SK-N-SH treated with all-trans-retinoic acid at 6 μM for 48 hours (cell line): ENCODE results near the gene ESCO1.
"Not testable (repeated sequence)": the region's sequence is repeated elsewhere in the genome, so short reads cannot be mapped to it uniquely, and the experiment has no call there.

ENCODE experiments used
- ATAC-seq: fragments of 200-7000 bp; cut with Tn5 transposase; 3 replicates; pipeline ENCODE4 v1.9.1; 2020; ENCODE audit warnings: mild to moderate bottlenecking, moderate library complexity
- ARNTL ChIP-seq: fragments of 450-650 bp; formaldehyde crosslinking; IDR thresholded peaks from 2 replicates; pipeline ENCODE4 v1.5.0; 2020; ENCODE audit warnings: low read depth, mild to moderate bottlenecking, moderate library complexity, borderline replicate concordance
- BACH2 ChIP-seq: fragments of 250-450 bp; sonication (Bioruptor Pico); IDR thresholded peaks from 2 replicates; pipeline ENCODE4 v1.9.0; 2021; ENCODE audit warnings: mild to moderate bottlenecking, borderline replicate concordance
- CREB5 ChIP-seq: fragments of 250-450 bp; sonication (Bioruptor Pico); IDR thresholded peaks from 2 replicates; pipeline ENCODE4 v1.5.1; 2020; ENCODE audit warnings: low read depth, mild to moderate bottlenecking, moderate library complexity
- CSDC2 ChIP-seq: fragments of 250-450 bp; sonication (Bioruptor Pico); IDR thresholded peaks from 2 replicates; pipeline ENCODE4 v1.5.0; 2020; ENCODE audit warnings: mild to moderate bottlenecking, moderate library complexity
- ESRRG ChIP-seq: fragments of 250-450 bp; sonication (Bioruptor Pico); IDR thresholded peaks from 2 replicates; pipeline ENCODE4 v1.6.1; 2021; ENCODE audit warnings: mild to moderate bottlenecking
- GLIS3 ChIP-seq: fragments of 250-450 bp; sonication (Bioruptor Pico); IDR thresholded peaks from 2 replicates; pipeline ENCODE4 v1.5.0; 2020; ENCODE audit warnings: mild to moderate bottlenecking, moderate library complexity
- ISL1 ChIP-seq: fragments of 250-450 bp; sonication (Bioruptor Pico); IDR thresholded peaks from 2 replicates; pipeline ENCODE4 v2.1.2; 2022; ENCODE audit warnings: mild to moderate bottlenecking, moderate library complexity
- OSR1 ChIP-seq: fragments of 250-450 bp; sonication (Bioruptor Pico); IDR thresholded peaks from 2 replicates; pipeline ENCODE4 v1.8.0; 2022; ENCODE audit warnings: moderate library complexity, mild to moderate bottlenecking, inconsistent platforms
- PATZ1 ChIP-seq: fragments of 250-450 bp; sonication (Bioruptor Pico); IDR thresholded peaks from 2 replicates; pipeline ENCODE4 v1.8.0; 2020; ENCODE audit warnings: mild to moderate bottlenecking, moderate library complexity, borderline replicate concordance
- POU6F1 ChIP-seq: fragments of 250-450 bp; sonication (Bioruptor Pico); IDR thresholded peaks from 2 replicates; pipeline ENCODE4 v1.8.0; 2021; ENCODE audit warnings: low read depth, mild to moderate bottlenecking, moderate library complexity, borderline replicate concordance
- PPARA ChIP-seq: fragments of 250-450 bp; sonication (Bioruptor Pico); IDR thresholded peaks from 2 replicates; pipeline ENCODE4 v1.5.0; 2020; ENCODE audit warnings: mild to moderate bottlenecking, borderline replicate concordance
- RARB ChIP-seq: fragments of 250-450 bp; sonication (Bioruptor Pico); IDR thresholded peaks from 2 replicates; pipeline ENCODE4 v1.8.0; 2021; ENCODE audit warnings: mild to moderate bottlenecking, moderate library complexity
- SNAI2 ChIP-seq: fragments of 250-450 bp; sonication (Bioruptor Pico); IDR thresholded peaks from 2 replicates; pipeline ENCODE4 v1.5.0; 2020; ENCODE audit warnings: mild to moderate bottlenecking, moderate library complexity
- TCF4 ChIP-seq: fragments of 250-450 bp; sonication (Bioruptor Pico); IDR thresholded peaks from 2 replicates; pipeline ENCODE4 v1.8.0; 2021; ENCODE audit warnings: mild to moderate bottlenecking, moderate library complexity, borderline replicate concordance
- TOX ChIP-seq: fragments of 250-450 bp; sonication (Bioruptor Pico); IDR thresholded peaks from 2 replicates; pipeline ENCODE4 v1.8.0; 2021; ENCODE audit warnings: mild to moderate bottlenecking, moderate library complexity, borderline replicate concordance
- TSHZ2 ChIP-seq: fragments of 250-450 bp; sonication (Bioruptor Pico); IDR thresholded peaks from 2 replicates; pipeline ENCODE4 v1.5.0; 2020; ENCODE audit warnings: mild to moderate bottlenecking, moderate library complexity
- ZC3H10 ChIP-seq: fragments of 250-450 bp; sonication (Bioruptor Pico); IDR thresholded peaks from 2 replicates; pipeline ENCODE4 v1.5.1; 2021; ENCODE audit warnings: mild to moderate bottlenecking, moderate library complexity
- ZFP3 ChIP-seq: fragments of 250-450 bp; sonication (Bioruptor Pico); IDR thresholded peaks from 2 replicates; pipeline ENCODE4 v1.5.0; 2020; ENCODE audit warnings: mild to moderate bottlenecking, moderate library complexity
- ZFP30 ChIP-seq: fragments of 450-650 bp; formaldehyde crosslinking; IDR thresholded peaks from 2 replicates; pipeline ENCODE4 v1.5.0; 2022; ENCODE audit warnings: mild to moderate bottlenecking, moderate library complexity
- ZNF565 ChIP-seq: fragments of 450-650 bp; formaldehyde crosslinking; conservative IDR thresholded peaks from 2 replicates; pipeline ENCODE4 v1.5.0; 2020; ENCODE audit warnings: low read depth, mild to moderate bottlenecking, moderate library complexity
- ZNF70 ChIP-seq: fragments of 450-650 bp; formaldehyde crosslinking; IDR thresholded peaks from 2 replicates; pipeline ENCODE4 v1.5.0; 2020; ENCODE audit warnings: mild to moderate bottlenecking, moderate library complexity

The ESCO1 gene

GRCh38 chr18:21600526-21601410 lies at the start of gene ESCO1:
ESCO1 (minus strand) TSS chr18:21600704; CDS start chr18:21574843, 25,861 bp downstream.
- TF ChIP-seq ZFP3 (CRISPR knock-in tag): peak; percentile 99
- TF ChIP-seq TCF4: no peak
- no peak for TF ChIP-seq POU6F1 (CRISPR knock-in tag)
- peak; percentile 93 for ATAC-seq

GRCh38 chr18:21640375-21640774 lies 39.9 kb upstream of the ESCO1 start:
- ATAC-seq: not testable (repeated sequence)

- TF ChIP-seq CREB5: no peak
- TF ChIP-seq BACH2 (CRISPR knock-in tag): no peak
- TF ChIP-seq POU6F1 (CRISPR knock-in tag): no peak
- no peak for TF ChIP-seq SNAI2 (CRISPR knock-in tag)
- TF ChIP-seq RARB: no peak
- TF ChIP-seq CSDC2 (CRISPR knock-in tag): no peak
- TF ChIP-seq ZFP30 (CRISPR knock-in tag): no peak
- no peak for TF ChIP-seq TSHZ2 (CRISPR knock-in tag)
- TF ChIP-seq OSR1 (CRISPR knock-in tag): no peak
- TF ChIP-seq ZNF565 (CRISPR knock-in tag): no peak
- TF ChIP-seq TCF4: no peak
- no peak for TF ChIP-seq ZC3H10 (CRISPR knock-in tag)
- no peak for TF ChIP-seq ESRRG (CRISPR knock-in tag)
- TF ChIP-seq PPARA (CRISPR knock-in tag): no peak
- TF ChIP-seq GLIS3 (CRISPR knock-in tag): no peak
- no peak for TF ChIP-seq ARNTL (CRISPR knock-in tag)
- no peak for TF ChIP-seq ZNF70 (CRISPR knock-in tag)
- TF ChIP-seq ISL1: no peak
- no peak for TF ChIP-seq TOX (CRISPR knock-in tag)
- TF ChIP-seq PATZ1: no peak
- ATAC-seq: no peak
Observed at GRCh38 chr18:21638822-21639221, 38.3 kb upstream of the ESCO1 start.
